MM.1S (cell line): Measurements from ENCODE around the gene REC114.
"Not testable (repeated sequence)": the region's sequence is repeated elsewhere in the genome, so short reads cannot be mapped to it uniquely, and the experiment has no call there.

ENCODE experiments used
- DNase-seq: peaks from one replicate; pipeline ENCODE4 v3.0.0-alpha.2; 2015
- H2AFZ ChIP-seq: fragments of 300-600 bp; sonication (generic); 2 replicates; pipeline ENCODE4 v1.6.0; 2016; ENCODE audit warnings: antibody characterized with exemption, low read length
- H3F3A ChIP-seq: fragments of 300-600 bp; sonication (generic); 2 replicates; pipeline ENCODE4 v1.6.1; 2016; ENCODE audit warnings: mild to moderate bottlenecking, antibody characterized with exemption, low read length, moderate library complexity, mixed read lengths; ENCODE audit not compliant: insufficient read depth
- H3K27ac ChIP-seq: fragments of 300-600 bp; sonication (generic); 2 replicates; pipeline ENCODE4 v1.5.1; 2016; ENCODE audit warnings: mild to moderate bottlenecking, low read length
- H3K27me3 ChIP-seq: fragments of 300-600 bp; sonication (generic); replicated peaks from 2 replicates; pipeline ENCODE4 v1.6.0; 2016; ENCODE audit warnings: low read length; ENCODE audit not compliant: insufficient read depth
- H3K36me3 ChIP-seq: fragments of 300-600 bp; sonication (generic); replicated peaks from 2 replicates; pipeline ENCODE4 v1.6.1; 2016; ENCODE audit warnings: mild to moderate bottlenecking, low read length, mixed read lengths; ENCODE audit not compliant: insufficient read depth
- H3K4me1 ChIP-seq: fragments of 300-600 bp; sonication (generic); 2 replicates; pipeline ENCODE4 v1.6.1; 2016; ENCODE audit warnings: low read length, mixed read lengths
- H3K4me2 ChIP-seq: fragments of 300-600 bp; sonication (generic); 2 replicates; pipeline ENCODE4 v1.6.0; 2016; ENCODE audit warnings: low read depth, low read length
- H3K4me3 ChIP-seq: fragments of 300-600 bp; sonication (generic); 2 replicates; pipeline ENCODE4 v1.5.1; 2016; ENCODE audit warnings: low read length, mixed read lengths
- H3K79me2 ChIP-seq: fragments of 300-600 bp; sonication (generic); 2 replicates; pipeline ENCODE4 v1.6.1; 2016; ENCODE audit warnings: mixed run types, low read length, mixed read lengths
- H3K9ac ChIP-seq: fragments of 300-600 bp; sonication (generic); 2 replicates; pipeline ENCODE4 v1.6.1; 2016; ENCODE audit warnings: low read length, mixed read lengths
- H3K9me2 ChIP-seq: fragments of 300-600 bp; sonication (generic); replicated peaks from 2 replicates; pipeline ENCODE4 v1.6.1; 2016; ENCODE audit warnings: mild to moderate bottlenecking, low read length, mixed read lengths; ENCODE audit not compliant: insufficient read depth
- H3K9me3 ChIP-seq: fragments of 300-600 bp; sonication (generic); replicated peaks from 2 replicates; pipeline ENCODE4 v1.6.1; 2016; ENCODE audit warnings: mild to moderate bottlenecking, low read length, mixed read lengths; ENCODE audit not compliant: insufficient read depth
- H4K20me1 ChIP-seq: fragments of 300-600 bp; sonication (generic); 2 replicates; pipeline ENCODE4 v1.6.1; 2016; ENCODE audit warnings: mild to moderate bottlenecking, low read length, moderate library complexity, mixed read lengths; ENCODE audit not compliant: insufficient read depth
- EZH2 ChIP-seq: fragments of 300-600 bp; sonication (generic); optimal IDR thresholded peaks from 2 replicates; pipeline ENCODE3; 2017; ENCODE audit warnings: low read depth, mild to moderate bottlenecking, antibody characterized with exemption, low read length, mixed read lengths
- EZH2phosphoT487 ChIP-seq: fragments of 300-600 bp; sonication (generic); IDR thresholded peaks from 2 replicates; pipeline ENCODE4 v1.6.1; 2018; ENCODE audit warnings: antibody characterized with exemption, low read length
- TF ChIP-seq, protein P1 (sequence below): fragments of 300-600 bp; sonication (generic); IDR thresholded peaks from 2 replicates; pipeline ENCODE4 v1.5.1; 2016; ENCODE audit warnings: antibody characterized with exemption, low read length, mixed read lengths

REC114 gene

DNA sequence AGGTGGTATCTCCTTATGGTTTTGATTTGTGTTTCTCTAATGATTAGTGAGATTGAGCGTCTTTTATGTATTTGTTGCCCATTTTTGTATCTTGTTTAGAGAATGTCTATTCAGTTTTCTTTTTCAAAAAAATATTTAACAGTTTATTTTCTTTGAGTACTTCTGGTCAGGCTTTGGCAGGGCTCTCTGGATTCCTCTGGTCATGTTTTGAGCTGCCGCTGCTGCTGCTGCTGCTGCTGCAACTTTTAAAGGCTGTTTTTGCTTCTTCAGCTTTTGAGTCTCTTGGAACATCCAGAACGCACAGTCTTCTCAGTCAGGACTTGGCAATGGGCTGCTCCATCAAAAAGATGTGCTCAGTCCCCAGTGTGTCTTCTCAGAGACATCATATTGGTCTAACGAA lies 40.1 kb downstream of the REC114 start:
- Histone ChIP-seq H3K27me3 (no peaks in the 10 kb centered on the region), H3K9ac (no peak overlapping the region), H3K27ac (no peak overlapping the region), H3K9me3 (no peaks in the 10 kb centered on the region), H3K4me1 (no peaks in the 10 kb centered on the region), H3K9me2 (no peaks in the 10 kb centered on the region), H3K79me2 (no peaks in the 10 kb centered on the region), H4K20me1 (no peaks in the 10 kb centered on the region), H3F3A (no peaks in the 10 kb centered on the region), H3K4me3 (no peak overlapping the region), H2AFZ (no peak overlapping the region), H3K36me3 (no peaks in the 10 kb centered on the region), H3K4me2 (no peak overlapping the region)
- no peak for TF ChIP-seq EZH2phosphoT487
- TF ChIP-seq EZH2, result no peak
- TF ChIP-seq, protein P1, sequence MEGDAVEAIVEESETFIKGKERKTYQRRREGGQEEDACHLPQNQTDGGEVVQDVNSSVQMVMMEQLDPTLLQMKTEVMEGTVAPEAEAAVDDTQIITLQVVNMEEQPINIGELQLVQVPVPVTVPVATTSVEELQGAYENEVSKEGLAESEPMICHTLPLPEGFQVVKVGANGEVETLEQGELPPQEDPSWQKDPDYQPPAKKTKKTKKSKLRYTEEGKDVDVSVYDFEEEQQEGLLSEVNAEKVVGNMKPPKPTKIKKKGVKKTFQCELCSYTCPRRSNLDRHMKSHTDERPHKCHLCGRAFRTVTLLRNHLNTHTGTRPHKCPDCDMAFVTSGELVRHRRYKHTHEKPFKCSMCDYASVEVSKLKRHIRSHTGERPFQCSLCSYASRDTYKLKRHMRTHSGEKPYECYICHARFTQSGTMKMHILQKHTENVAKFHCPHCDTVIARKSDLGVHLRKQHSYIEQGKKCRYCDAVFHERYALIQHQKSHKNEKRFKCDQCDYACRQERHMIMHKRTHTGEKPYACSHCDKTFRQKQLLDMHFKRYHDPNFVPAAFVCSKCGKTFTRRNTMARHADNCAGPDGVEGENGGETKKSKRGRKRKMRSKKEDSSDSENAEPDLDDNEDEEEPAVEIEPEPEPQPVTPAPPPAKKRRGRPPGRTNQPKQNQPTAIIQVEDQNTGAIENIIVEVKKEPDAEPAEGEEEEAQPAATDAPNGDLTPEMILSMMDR, result no peak
- no peak for DNase-seq

DNA sequence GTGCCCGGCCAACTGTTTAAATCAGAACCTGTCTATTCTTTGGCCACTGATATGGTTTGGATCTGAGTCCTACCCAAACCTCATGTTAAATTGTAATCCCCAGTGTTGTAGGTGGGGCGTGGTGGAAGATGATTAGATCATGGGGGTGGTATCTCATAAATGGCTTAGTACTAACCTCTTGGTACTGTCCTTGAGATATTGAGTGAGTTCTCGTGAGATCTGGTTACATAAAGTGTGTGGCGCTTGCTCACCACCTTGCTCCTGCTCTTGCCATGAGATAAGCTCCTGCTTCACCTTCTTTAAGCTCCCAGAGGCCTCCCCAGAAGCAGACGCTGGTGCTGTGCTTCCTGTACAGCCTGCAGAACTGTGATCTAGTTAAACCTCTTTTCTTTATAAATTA lies 42.4 kb downstream of the REC114 start:
- H3K79me2 ChIP-seq, result no peaks in the 10 kb centered on the region
- H3F3A ChIP-seq, result no peaks in the 10 kb centered on the region
- no peaks in the 10 kb centered on the region for H3K27me3 ChIP-seq
- no peak for DNase-seq
- H2AFZ ChIP-seq, result no peak overlapping the region
- no peak overlapping the region for H3K27ac ChIP-seq
- no peak overlapping the region for H3K4me2 ChIP-seq
- TF ChIP-seq EZH2, result no peak
- TF ChIP-seq, protein P1, result no peak
- TF ChIP-seq EZH2phosphoT487, result no peak
- H3K9me2 ChIP-seq, result no peaks in the 10 kb centered on the region
- no peaks in the 10 kb centered on the region for H3K4me1 ChIP-seq
- no peaks in the 10 kb centered on the region for H3K9me3 ChIP-seq
- no peaks in the 10 kb centered on the region for H3K36me3 ChIP-seq
- H3K9ac ChIP-seq, result no peak overlapping the region
- H4K20me1 ChIP-seq, result no peaks in the 10 kb centered on the region
- no peak overlapping the region for H3K4me3 ChIP-seq

DNA sequence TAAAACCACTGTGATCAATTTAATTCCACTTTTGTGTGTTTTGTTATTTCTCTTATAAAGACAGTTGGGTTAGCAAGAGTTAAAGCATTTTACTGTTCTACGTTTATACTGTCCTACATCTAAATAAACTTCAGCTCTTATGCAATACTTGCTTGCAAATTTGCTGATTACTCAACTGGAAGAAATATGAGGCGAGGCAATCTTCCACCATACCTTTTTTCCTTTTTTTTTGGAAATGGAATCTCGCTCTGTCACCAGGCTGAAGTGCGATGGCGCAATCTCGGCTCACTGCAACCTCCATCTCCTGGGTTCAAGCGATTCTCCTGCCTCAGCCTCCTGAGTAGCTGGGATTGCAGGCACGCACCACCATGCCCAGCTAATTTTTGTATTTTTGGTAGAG lies 42.9 kb downstream of the REC114 start:
- H3K4me2 ChIP-seq, result not testable (repeated sequence)

DNA sequence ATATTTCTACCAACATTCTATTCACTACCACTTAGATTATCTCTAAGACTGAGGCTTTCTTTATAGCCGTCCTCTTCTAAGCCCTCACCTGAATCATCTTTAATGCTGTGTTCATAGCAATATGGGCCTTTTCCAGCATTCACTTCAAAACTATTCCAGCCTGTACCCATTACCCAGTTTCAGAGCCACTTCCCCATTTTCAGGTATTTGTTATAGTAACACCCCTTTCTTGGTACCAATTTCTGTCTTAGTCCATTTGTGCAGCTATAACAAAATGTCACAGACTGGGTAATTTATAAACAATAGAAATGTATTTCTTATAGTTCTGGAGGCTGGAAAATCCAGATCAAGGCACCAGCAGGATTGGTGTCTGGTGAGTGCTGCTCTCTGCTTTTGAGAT lies 45.7 kb downstream of the REC114 start:
- no peak for DNase-seq
- Histone ChIP-seq H3K9ac (no peak overlapping the region), H3K4me1 (no peaks in the 10 kb centered on the region), H3F3A (no peaks in the 10 kb centered on the region), H3K36me3 (no peaks in the 10 kb centered on the region), H3K4me2 (no peak overlapping the region), H3K9me2 (no peaks in the 10 kb centered on the region), H2AFZ (no peak overlapping the region), H3K4me3 (no peak overlapping the region), H3K9me3 (no peaks in the 10 kb centered on the region), H3K27ac (no peak overlapping the region), H3K27me3 (no peaks in the 10 kb centered on the region), H4K20me1 (no peaks in the 10 kb centered on the region), H3K79me2 (no peaks in the 10 kb centered on the region)
- no peak for TF ChIP-seq EZH2
- TF ChIP-seq, protein P1, result no peak
- no peak for TF ChIP-seq EZH2phosphoT487

More for the DNA sequence above, 42.9 kb downstream of the REC114 start:
- DNase-seq, H2AFZ ChIP-seq, H3K79me2 ChIP-seq, H3K4me3 ChIP-seq, H3K9me2 ChIP-seq, H3K36me3 ChIP-seq, H3K27me3 ChIP-seq, H3K27ac ChIP-seq, H3F3A ChIP-seq, H3K4me1 ChIP-seq, H3K9ac ChIP-seq, H3K9me3 ChIP-seq, H4K20me1 ChIP-seq: not testable (repeated sequence)
